Suppressor macrophage treated with lipopolysaccharide for 1 hour (primary cell): ENCODE results near the gene BTBD10.

Experiments used
- DNase-seq, 3 donors: peaks; one replicate each; pipeline ENCODE4 v3.0.0-alpha.2; 2020 to 2022

Gene BTBD10

DNA sequence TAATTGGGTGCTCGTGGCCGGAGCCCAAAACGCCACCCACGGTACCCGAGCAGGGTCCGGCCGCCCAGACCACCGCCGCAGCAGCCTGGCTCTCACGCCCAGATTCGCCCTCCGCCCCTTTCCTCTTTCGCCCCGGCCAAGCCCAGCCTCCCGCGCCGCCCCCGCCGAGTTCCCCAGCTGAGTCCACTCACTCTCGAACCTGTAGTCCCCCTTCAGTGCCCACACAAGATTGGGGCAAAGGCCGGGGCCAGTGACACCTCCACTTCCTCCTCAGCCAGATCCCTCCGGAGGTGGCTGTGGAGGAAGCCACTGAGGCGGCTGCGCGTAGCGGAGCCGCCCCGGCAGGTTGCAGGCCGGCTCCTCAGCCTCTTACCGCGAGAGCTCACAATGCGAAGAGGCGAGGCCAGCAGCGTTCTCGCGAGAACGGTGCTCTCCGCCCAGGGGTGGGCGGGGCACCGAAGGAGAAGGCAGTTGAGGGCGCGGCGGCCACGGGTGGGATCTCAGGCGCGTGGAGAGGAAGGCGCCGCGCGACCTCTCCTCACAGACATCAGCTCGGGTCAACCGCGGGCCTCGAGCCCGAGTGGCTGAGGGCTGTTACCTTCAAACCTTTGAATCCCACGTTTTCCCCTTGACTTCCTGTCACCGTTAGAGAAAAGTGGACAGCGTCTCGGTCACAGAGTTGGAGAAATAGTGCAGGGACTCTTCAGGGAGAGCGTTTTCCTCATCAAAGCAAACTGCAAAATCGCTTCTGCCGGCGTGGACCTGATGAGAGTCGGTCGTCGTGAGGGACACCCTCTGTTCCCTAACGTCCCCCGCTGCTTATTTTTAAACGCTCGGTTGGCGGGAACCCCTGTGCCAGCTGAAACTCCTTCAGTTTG, at the start of gene BTBD10:
TSS of gene BTBD10 (minus strand) at position 322 of the 878 bp plus-strand sequence. CDS start 18,098 bp downstream, outside the sequence.
- DNase-seq: peak; percentile 98 to 99 (median 98)

GRCh38 chr11:13503393-13503792, 40.4 kb upstream of the BTBD10 start:
- no peak for DNase-seq

GRCh38 chr11:13502492-13502891, 39.5 kb upstream of the BTBD10 start:
- DNase-seq: no peak

- DNase-seq: no peak
Measured at GRCh38 chr11:13495929-13496328, 32.9 kb upstream of the BTBD10 start, which contains the start of gene PTH. TSS of gene PTH (minus strand) at chr11:13495997. CDS start at chr11:13492855, 3,142 bp downstream.

GRCh38 chr11:13494051-13494450, 31.0 kb upstream of the BTBD10 start:
- no peak for DNase-seq

- peak in 2 of 3 donors; percentile 13 to 14 for DNase-seq
Measured at GRCh38 chr11:13487661-13488030, 24.6 kb upstream of the BTBD10 start.

DNA sequence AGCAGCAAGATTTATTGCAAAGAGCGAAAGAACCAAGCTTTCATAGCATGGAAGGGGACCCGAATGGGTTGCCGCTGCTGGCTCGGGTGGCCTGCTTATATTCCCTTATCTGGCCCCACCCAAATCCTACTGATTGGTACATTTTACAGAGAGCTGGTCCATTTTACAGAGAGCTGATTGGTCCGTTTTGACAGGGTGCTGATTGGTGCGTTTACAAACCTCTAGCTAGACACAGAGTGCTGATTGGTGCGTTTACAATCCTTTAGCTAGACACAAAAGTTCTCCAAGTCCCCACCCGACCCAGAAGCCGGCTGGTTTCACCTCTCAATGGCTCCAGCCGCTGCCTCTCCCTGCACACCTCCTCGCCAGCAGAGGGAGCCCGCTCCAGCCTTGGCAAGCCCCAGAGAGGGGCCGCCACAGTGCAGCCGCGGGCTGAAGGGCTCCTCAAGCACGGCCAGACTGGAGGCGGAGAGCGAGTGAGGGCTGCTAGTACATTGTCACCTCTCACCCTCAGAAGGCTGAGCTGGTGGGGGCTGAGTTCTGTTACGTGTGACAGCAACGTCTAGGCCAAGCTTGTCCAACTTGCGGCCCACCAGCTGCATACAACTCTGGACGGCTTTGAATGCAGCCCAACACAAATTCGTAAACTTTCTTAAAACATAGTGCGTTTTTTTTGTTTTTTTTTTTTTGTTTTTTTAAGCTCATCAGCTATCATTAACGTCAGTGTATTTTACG, 24.1 kb upstream of the BTBD10 start:
- peak; percentile 44 to 81 (median 48) for DNase-seq

DNA sequence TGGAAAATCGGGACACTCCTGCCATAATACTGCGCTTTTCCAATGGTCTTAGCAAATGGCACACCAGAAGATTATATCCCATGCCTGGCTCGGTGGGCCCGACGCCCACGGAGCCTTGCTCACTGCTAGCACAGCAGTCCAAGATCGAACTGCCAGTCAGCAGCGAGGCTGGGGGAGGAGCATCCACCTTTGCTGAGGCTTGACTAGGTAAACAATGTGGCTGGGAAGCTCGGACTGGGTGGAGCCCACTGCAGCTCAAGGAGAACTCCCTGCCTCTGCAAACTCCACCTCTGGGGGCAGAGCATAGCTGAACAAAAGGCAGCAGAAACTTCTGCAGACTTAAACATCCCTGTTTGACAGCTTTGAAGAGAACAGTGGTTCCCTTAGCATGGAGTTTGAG, 17.2 kb upstream of the BTBD10 start:
- DNase-seq: no peak

- no peak for DNase-seq
Measured at GRCh38 chr11:13479688-13480087, 16.7 kb upstream of the BTBD10 start.

DNA sequence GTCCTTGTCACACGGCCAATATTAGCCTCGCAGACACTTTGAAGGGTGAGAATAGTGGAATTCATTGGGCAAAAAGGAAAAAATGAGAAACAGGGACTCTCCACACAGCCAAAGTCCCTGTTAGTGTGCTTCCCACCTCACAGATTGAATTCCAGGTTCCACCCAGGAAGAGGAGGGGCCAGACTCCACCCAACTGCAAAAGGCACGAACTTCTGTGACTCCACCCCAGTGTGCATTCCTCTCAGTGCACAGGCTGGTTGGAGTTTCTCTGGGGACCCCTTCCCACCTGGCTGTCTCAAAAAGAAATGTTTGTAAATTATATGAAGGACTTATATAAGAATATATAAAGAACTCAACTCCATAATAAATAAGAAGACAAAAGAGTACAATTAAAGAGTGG, 12.1 kb upstream of the BTBD10 start:
- no peak for DNase-seq

GRCh38 chr11:13473013-13473722, 10.1 kb upstream of the BTBD10 start:
- DNase-seq: no peak

GRCh38 chr11:13468750-13469149, 5.7 kb upstream of the BTBD10 start:
- DNase-seq: no peak

DNA sequence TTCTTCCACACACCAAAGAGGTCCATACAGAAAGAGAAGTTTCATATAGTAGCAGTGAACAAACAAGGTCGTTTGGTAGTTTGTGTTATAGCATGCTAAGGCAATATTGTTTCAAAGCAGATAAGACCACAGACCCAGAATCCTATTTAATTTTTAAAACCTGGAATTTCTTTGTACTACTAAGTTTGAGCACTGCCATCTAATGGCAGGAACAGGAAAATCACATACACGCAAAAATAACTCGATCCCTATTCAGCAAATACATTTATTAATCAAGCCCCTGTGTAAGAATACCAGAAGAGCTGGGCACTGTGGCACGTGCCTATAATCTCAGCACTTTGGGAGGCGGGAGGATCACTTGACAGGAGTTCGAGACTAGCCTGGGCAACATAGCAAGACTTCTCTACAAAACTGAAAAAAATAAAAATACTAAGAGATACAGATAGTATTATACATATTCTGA, 2.9 kb upstream of the BTBD10 start:
- peak; percentile 31 to 56 (median 53) for DNase-seq

DNA sequence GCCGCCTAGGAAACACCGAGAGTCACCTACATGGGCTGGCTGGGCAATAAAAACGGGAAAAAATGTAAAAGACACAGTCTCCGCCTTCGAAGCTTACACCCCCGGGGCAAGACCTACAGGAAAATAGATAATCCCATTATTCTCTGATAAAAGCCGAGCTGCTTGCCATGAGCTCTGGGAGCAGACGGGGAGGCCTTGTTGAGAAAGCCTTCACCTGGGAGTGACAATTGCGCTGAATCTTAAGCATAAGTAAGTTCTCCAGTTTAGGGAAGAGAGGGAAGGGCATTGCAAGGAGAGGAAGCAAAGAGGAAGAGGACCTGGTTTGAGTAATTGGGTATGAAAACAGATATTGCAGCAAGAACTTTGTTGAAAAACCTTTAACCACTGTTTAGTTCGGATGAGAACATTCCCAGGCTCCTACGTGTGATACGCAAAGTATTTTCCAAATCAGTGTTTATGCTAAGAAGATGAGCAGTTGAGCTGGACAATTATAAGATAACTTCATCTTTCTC, 813 bp upstream of the BTBD10 start:
- peak; percentile 19 to 29 (median 29) for DNase-seq

DNA sequence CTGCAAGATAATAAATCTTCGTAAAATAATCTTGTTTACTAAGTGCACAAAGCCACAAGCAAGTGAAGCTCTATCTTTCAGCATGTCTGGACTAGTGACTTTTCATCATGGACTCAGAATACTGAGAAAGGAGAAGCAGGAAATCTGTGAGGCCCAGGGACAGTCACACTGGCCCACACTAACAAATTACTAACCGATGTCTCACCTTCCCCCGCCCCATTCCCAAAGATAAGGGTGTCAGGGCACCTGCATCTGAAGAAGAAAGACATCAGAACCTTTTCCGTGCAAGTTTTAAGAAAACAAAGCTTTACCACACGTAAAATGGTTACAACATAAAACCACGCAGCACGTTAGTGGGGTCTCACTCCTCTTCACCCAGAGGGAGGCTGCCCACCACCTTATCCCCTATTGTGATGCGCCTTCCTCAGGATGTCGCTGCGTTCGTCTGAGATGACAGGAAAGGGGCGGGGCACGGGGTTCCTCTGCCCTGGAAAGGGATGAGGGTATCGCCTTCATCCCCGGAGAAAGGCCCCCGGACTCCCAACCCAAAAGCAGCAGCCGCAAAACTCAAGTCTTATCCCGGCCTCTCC, 616 bp downstream of the BTBD10 start:
- DNase-seq: peak; percentile 59 to 72 (median 66)

DNA sequence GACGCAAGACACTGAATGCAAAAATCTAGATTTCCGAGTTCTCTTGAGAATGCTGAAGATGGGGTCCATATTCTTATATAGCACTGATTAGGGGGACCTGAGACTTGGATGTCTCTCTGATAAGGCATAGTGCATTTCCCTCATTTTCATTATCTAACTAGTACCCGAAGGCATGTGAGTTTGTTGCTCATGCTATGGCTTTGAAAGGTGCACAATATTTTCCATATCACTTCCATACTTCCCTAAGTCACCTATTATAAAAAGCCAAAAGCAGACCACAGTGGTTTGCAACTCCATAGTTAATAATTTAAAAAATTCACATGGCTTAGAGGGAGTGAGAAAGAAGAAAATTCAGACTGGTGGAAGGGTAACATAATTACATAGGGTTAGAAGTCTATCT, 1.7 kb downstream of the BTBD10 start:
- no peak for DNase-seq

DNA sequence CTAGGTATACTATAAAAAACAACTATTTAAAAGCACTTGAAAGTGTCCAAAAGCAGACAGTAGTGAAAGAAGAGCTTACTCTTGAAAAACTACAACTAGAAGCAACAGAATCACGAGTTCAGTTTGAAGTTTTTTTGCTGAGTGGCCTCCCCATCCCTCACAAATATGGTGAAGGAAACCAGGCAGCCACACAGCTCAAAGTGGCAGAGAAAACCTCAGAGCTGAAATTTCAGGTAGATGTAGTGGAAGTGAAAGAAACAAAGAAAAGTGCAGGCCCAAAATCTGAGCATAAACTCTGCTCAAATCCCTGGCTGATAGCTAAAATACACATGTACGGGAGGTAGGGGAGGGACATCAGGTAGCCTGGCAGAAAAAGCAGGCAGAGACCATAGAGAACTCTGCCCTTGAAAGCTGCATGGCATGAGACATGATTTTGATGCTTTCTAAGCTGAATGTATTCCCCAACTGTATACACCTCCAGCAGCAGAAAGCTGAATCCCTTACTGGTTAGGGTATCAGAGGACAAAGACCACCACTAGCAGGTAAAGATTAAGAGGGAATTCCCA, 12.1 kb downstream of the BTBD10 start:
- DNase-seq: no peak

DNA sequence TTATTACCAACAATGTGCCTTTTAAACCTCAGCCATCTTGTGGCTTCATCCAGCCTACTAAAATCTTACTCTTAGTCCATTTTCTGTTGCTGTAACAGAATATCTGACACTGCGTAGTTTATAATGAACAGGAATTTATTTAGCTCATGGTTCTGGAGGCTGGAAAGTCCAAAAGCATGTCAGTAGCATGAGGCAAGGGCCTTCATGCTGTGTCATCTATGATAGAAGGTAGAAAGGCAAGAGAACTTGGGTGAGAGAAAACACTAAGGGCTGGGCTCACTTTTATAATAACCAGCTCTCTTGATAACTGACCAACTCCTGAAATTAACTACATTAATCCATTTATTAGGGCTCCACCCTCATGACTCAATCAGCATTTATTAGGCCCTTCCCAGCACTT, 13.5 kb downstream of the BTBD10 start:
- no peak for DNase-seq

DNA sequence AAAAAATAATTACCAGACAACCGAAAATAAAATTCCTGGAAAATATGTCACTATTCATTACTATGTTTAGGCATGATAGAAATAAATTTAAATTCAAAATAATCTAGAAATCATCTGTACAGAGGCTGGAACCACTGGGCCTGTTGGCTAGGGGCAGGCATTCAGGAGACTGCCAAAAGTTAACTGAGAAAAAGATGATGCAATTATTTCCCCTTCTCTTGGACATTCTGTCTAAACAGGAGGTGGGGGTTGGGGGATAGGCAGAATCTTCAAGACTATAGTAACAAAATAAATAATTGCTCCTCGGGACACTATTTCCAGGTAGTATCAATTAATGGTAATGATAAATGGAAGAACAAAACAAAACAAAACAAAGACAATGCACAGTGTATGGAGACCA, 14.1 kb downstream of the BTBD10 start:
- peak; percentile 43 to 51 (median 51) for DNase-seq

DNA sequence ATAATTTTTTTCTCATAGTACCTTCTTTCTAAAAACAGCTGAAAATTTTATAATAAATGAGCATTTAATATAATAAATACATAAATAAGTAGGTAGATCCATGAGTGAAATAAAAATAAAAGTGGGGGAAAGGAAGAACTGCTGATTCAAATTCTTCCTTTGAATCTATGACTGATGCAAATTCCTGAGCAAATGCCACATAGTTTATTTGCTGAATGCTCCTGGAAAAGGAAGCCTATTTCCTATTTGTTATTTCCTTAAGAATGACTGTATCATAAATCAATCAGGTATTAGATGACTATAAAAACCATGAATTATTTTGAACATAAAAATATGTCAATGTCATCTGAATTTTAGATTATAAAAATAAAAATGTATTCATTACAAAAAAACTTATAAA, 16.6 kb downstream of the BTBD10 start:
- no peak for DNase-seq

GRCh38 chr11:13445588-13445987, 17.4 kb downstream of the BTBD10 start:
- no peak for DNase-seq
